HG02840 (cell line): Measurements from ENCODE around the gene MBL2.

Experiments
- ATAC-seq: cut with Tn5 transposase; IDR thresholded peaks from one replicate; pipeline ENCODE4 v1.9.1; 2021; ENCODE audit warnings: mild to moderate bottlenecking, moderate library complexity, moderate number of reproducible peaks; ENCODE audit not compliant: unreplicated experiment, low FRiP score

The MBL2 gene

DNA sequence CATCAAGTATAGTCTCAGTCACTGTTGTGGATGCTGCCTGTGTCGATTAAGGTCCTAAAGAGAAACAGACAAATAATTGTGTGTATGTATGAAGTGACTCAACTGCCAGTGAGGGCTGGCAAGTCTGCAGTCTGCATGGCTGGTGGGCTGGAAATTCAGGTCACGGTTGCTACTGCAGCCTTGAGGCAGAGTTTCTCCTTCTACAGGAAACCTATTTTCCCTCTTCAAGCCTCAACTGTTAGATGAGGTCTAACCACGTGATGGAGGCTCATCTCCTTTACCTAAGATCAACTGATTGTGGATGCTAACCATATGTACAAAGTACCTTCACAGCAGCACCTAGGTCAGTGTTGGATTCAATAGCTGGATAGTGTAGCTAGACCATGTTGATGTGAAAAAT is 29.9 kb downstream of the MBL2 start:
- no peak for ATAC-seq

DNA sequence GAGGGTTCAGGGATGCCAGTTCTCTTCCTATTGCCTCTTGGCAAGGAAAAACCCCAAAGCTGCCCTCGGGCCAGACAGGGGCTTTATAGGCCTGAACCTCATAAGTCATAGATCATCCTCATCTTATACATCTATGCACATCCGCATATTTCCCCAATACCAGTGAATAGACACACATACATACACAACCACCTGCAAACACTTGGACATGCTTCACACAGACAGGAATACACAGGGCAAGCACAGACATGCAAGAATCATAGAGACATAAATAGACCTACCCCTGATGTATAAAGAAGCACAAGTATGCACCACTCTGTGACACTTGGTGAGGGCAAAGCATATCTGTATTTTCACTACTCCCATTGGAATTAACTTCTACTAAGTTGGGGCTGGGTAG is 30.7 kb downstream of the MBL2 start:
- no peak for ATAC-seq

DNA sequence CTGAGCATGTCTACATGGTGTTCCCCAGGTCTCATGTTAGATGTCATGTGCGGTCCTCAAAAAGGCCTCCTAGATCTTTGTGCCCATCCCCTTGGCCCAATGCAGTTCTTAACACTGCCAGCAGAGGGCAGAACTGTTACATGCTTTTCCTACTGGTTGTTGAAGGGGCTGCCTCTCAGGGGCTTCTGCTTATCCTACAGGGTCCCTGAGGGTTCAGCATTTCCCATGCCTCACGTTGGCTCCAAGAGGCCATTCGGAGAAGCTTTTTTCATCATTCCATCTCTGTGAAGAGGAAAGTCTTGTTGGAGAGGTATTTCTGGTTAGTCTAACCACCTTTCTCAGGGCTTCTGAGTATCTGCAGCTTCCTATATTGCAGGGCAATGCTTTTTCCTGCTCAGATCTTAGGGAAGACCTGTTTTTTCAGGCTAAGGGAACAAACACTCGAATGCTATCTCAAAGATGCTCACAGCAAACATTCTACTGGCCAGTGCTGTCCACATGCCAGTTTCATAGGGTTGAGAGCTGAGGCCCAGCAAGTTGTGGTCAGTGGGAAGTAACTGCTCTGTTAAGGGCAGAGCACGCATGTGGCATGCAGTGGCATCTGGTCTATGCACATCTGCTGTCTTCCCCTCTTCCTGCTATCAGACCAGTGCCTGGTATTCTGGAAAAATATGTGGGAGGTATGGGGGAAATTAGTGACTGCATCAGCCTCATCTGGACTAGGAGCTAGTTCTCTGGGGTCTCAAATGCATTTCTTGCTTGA is 31.5 kb downstream of the MBL2 start:
- no peak for ATAC-seq

DNA sequence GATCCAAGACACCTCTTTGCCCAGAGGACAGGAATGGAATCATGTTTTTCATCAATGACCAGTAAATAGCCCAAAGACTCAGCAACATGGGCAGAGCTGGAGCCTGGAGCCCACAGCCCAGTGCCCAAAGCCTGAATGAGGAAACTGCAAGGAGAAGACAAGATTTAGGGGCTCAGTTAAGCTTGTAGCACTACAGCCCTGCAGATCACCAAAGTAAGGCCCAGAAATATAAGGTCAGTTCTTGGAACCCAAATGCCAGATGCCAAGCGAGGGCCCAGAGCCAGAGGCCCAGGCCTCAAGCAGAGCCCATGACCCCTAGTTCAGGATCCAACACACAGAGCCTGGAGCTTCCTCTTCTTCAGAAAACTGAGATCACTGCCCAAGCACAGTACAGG is 32.4 kb downstream of the MBL2 start:
- ATAC-seq, result no peak

DNA sequence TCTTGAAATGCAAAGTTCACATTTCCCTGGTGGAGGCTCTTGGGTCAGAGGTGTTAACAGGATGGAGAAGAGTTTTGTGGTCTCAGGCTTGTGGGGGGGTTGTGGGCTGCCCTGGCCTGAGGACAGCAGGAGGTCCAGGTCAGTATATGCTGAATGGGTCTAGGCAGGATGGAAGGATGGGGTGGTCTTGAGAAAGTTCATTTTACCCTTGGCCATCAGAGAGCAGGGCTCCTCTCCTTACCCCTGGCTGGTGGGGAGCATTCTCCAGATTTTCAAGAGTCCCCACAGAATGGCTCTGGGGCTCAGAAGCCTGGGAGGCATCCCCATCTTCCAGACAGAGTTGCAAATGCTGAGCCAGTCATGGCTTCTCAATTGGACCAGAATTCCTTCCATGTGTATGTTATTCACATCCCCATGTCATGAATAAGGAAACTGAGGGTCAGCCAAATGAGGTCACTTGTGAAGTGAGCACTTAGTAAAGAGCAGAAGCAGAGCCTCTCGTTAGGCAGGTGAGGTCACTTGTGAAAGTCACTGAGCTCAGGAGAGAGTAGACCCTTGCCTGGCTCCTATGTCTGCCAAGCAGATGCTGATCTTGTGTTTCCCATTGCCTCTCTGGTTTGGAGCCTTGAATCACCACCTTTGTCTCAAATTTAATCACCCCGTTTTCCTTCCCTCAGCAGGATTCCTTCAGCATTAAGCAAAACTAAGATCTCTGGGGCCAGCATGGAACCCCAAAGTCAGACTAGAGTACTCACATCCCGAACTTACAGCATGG is 33.0 kb downstream of the MBL2 start:
- ATAC-seq, result no peak

DNA sequence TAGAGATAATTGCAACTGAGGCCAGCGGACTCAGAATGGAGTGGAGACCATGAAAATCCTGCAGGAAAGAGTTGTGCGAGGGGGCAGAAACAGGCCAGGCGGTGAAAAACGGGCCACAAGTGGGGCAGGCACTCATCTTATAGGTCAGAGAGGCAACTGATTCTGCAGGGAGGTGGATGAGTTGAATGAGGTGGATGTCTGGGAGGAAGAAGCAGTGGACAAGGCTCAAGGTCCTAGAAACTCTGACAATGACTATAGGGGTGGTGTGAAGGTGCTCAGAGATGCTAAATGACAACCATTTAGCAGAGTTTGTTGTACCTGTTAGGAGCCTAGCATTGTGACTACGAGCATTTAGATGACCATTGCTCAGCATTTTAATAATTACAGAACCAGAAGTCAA is 33.6 kb downstream of the MBL2 start:
- no peak for ATAC-seq

DNA sequence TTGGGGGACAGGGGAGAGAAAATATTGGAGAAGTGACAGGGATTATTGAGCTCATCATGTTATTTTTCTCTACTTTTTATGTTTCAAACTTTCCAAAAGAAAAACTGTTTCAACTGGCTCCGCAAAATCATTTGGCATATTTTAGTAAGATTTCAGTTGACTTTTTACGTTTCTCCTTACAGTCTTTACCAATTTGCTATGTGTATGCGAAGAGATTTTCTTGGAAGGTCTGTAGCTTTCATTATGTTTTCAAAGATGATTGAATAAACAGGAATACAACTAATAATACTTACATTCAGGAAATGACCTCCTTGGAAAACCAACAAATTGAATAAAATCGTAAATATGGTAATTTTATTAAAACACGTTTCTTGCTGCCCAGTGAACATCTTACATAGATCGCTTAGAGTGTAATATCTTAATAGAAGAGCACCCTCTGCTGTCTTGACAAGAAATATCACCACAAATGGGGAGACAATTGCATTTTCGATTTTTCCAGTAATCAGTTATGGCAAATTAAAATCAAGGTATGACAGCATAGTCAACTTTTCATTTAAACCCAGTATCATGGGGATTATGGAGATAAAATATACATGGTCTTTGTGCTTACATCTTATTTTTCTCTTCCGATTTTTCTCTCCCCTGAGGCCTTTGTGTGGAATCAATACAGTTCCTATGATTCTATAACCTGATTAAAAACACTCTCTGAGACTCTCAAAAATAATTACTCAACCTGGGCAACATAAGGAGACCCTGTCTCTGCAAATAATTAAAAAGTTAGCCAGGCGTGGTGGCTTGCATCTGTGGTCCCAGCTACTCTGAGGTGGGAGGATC is 43.1 kb downstream of the MBL2 start:
- ATAC-seq, result peak; percentile 58

DNA sequence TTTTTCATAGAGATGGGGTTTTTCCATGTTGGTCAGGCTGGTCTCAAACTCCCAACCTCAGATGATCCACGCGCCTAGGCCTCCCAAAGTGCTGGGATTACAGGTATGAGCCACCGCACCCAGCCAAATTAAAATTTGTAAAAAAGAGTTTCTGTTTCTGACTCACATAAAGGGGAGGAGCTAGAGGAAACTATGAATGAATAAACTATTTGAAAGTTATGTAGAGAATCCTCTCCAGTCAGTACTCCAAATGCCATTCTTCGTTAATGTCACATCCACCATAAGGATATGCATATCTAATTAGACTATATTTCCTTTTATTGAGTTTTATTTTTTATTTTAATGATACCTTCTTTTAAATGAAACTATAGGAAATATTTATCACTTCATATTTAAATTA is 52.6 kb downstream of the MBL2 start:
- ATAC-seq, result no peak
